HG03280 (cell line): ENCODE data around the gene KIF25.

Experiments
- ATAC-seq: cut with Tn5 transposase; IDR thresholded peaks from one replicate; pipeline ENCODE4 v1.9.1; 2021; ENCODE audit warnings: mild to moderate bottlenecking, moderate library complexity; ENCODE audit not compliant: unreplicated experiment

Gene KIF25

GRCh38 chr6:168047841-168048723 is 50.6 kb downstream of the KIF25 start:
- no peak for ATAC-seq

- ATAC-seq = no peak
Observed at GRCh38 chr6:168048724-168049025, 51.2 kb downstream of the KIF25 start.

GRCh38 chr6:168049277-168049676 is 51.8 kb downstream of the KIF25 start:
- no peak for ATAC-seq

GRCh38 chr6:168049706-168050224 is 52.3 kb downstream of the KIF25 start:
- no peak for ATAC-seq

GRCh38 chr6:168050225-168050880 is 52.9 kb downstream of the KIF25 start:
- no peak for ATAC-seq

- no peak for ATAC-seq
Observed at GRCh38 chr6:168050881-168051586, 53.6 kb downstream of the KIF25 start.

GRCh38 chr6:168051648-168052047 is 54.2 kb downstream of the KIF25 start:
- no peak for ATAC-seq

GRCh38 chr6:168052291-168052891 is 54.9 kb downstream of the KIF25 start:
- no peak for ATAC-seq

- ATAC-seq = no peak
Observed at GRCh38 chr6:168053086-168053956, 55.9 kb downstream of the KIF25 start.

GRCh38 chr6:168053957-168054471 is 56.5 kb downstream of the KIF25 start:
- ATAC-seq = no peak

- ATAC-seq = no peak
Observed at GRCh38 chr6:168054765-168055560, 57.5 kb downstream of the KIF25 start.

GRCh38 chr6:168055696-168056489 is 58.4 kb downstream of the KIF25 start:
- no peak for ATAC-seq

- ATAC-seq = no peak
Observed at GRCh38 chr6:168056892-168057527, 59.5 kb downstream of the KIF25 start.

- ATAC-seq = no peak
Observed at GRCh38 chr6:168057836-168058235, 60.4 kb downstream of the KIF25 start.

- no peak for ATAC-seq
Observed at GRCh38 chr6:168058691-168059551, 61.5 kb downstream of the KIF25 start.

GRCh38 chr6:168060521-168060931 is 63.1 kb downstream of the KIF25 start:
- ATAC-seq = no peak
